NCI-H1694 treated with DMSO at 0.1 percent for 48 hours (cell line): Measurements from ENCODE around the gene BBX.

Experiments used
- DNase-seq: peaks from one replicate; lab custom pipeline; 2025; lab: John Stamatoyannopoulos, UW

Gene BBX

GRCh38 chr3:107845380-107846278 is 322.9 kb downstream of the BBX start:
- no peak for DNase-seq

DNA sequence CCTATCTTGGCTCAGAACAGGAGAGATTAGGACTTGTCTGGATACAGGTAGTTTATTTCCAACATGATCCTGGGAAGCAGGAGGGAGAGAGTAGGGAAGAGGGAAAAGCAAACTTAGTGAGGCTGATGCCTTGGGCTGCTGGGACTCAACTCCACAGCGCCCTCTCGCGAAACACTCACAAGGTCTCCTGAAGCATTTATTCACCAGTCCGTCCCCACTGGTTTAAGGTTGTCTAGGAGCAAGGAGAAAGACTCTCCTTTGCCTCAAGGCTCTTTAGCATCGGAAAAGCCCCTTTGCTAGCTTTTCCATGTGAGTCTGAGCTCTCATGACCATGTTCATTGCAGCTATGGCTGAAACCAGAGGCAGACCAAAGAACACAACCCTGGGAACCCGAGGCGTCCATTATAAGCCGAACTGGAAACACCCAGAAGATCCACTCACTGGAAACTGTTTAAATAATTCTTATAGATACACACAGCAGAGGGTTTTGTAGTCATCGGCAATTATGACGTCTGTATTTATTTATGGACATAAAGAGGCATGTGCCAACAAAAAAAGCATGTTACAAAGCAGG is 323.6 kb downstream of the BBX start:
- no peak for DNase-seq

GRCh38 chr3:107847791-107848190 is 325.0 kb downstream of the BBX start:
- DNase-seq, result no peak

DNA sequence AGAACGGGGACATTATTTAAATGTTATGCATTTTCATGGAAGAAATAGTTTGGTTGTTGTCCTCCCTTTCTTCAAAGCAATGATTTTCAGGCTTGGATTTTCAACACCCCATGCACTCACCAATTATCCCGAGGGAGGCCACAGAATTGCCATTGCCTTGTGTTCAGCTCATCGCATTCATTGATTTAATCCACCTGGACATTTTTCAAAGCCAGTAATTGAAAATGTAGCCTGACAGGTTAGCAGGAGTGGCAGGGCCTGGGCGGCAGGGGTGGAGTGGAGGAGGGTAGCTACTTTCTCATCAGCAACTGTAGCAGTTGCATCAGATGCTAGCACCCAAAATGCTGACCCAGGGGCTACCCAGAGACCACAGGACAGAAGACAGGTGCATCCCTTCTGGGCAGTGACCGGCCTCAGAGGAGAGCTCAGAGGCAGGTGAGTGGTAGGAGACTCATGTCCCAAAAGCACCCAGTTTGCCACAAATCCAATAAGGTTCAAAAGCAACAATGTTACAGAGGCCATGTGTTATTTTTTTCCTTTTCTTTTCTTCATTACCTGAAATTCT is 325.7 kb downstream of the BBX start:
- no peak for DNase-seq

DNA sequence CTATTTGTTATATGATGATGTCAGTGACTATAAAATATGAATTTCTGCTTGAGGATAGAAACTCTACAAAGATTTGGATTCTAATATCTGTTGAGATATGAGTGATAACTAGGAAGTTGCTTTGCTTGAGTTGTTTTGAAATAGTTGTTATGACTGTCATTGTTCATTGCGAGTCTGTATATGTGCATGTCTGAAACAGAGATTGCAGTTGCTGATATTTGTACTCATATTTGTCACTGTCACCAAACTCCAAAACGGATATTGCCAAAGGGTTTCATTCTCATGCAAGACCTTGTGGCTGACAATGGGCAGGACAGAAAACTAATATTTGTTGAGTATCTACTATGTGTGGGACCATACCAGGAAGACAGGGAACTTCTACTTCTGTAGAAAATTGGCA is 327.9 kb downstream of the BBX start:
- no peak for DNase-seq

DNA sequence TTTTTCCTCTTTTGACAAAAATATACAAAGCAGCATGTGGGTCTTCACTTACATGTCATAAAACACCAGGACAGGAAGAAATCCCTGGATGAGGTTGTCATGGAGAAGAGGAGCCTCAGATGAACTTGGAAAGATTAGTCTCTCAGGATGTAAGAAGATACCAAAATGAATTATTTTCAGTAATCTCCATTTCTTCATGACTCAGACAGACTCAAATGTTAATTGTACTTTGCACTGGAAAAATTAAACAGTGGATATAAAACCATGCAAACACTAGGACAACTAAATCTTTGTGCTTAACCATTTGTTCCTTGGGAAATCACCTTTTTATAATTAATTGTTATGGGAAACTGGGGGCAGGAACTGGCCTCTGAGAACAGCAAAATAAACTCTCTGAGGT is 331.1 kb downstream of the BBX start:
- DNase-seq, result no peak

DNA sequence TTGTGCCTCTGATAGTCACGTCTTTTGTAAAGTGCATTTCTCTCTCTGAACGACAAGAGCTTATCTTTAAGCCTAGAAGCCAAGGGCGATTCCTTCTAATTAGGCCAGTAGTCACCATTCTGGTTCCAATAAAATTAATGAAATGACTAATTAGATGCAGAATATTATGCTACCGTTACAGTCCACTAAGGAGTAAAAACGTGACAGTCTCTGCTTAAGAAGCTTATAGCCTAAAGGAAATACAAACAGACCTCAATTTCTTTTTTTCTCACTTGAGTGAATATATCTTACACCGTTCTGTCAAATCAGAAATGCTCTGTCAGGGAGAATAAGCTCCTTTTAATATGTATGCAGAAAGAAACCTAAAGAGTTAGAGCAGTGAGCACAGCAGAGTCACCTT is 332.0 kb downstream of the BBX start:
- DNase-seq, result no peak

DNA sequence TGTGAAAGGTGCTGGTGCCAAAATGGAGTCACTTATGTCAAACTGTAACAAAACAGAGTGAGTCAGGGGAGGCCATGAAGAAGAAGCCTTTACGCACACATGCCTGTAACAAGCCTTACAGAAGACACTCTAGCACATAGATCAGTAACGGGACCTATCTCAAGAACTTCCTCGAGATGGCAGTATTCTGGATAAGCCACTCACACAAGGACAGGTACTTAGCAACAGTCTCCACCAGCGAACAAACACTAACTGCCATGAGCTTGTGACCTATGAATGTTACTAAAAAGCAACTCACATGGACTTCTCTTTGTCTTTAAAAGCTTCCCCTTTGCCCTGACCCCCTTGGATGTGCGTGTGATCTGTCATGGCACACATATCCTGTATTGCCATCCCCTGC is 332.9 kb downstream of the BBX start:
- DNase-seq, result no peak

DNA sequence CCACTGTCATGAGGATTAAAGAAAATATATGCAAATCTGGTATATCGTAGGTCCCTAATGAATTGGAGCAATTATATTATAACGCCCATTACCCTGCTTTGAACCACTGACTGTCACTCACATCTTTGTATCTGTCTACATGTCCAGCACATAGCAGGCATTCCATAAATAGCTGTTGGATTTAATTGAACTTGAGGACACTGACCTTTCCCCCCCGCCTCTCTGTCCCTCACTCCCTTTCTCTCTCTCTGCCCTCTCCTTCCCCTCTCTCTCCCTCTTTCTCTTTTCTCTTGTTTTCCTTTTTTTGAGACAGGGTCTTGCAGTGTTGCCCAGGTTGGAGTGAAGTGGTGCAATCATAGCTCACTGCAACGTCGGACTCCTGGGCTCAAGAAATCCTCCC is 335.1 kb downstream of the BBX start:
- DNase-seq, result no peak

- no peak for DNase-seq
These were observed 336.1 kb downstream of the BBX start for GRCh38 chr3:107858876-107859275.
